Activated CD4-positive, CD25-positive, alpha-beta regulatory T cell (primary cell): Measurements from ENCODE around the gene DICER1.

Experiments used
- DNase-seq, 4 experiments: peaks; one replicate each; lab custom pipeline; 2025; lab: John Stamatoyannopoulos, UW

The DICER1 gene

DNA sequence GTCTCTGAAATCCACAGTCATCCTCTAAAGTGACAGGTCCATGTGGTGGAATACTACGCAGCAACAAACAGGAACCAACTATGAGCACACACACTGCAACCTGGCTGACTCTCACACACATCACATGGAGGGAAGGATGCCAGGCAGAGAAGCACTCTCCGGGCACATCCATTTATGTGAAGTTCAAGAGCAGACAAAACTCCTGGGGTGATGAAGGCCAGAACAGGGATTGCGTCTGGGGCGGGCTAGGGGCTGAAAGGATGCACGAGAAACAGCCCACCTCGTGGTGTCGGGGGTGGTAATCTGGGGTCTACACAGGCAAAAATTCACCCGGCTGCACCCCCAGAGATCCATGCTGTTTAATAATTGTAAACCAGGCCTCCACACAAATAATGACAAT is 100.2 kb downstream of the DICER1 start:
- DNase-seq: no peak

DNA sequence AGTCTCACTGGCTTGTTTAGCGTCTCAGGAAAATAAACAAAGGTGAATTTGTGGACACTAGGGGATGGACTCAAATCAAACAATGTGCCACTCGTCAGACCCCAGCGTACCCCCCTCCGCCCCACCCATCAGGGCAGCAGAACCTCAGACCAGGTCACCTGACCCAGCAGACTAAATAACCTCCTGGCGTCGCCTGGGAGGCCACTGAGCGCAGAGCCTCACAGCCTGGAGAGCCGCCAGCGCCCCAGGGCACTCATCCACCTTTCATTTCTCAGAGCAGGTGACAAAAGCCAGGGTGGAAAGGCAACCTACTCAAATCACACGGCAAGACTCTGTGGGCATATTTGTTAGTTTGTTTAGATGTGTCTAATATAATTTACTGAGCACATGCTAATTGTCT is 100.9 kb downstream of the DICER1 start:
- no peak for DNase-seq

DNA sequence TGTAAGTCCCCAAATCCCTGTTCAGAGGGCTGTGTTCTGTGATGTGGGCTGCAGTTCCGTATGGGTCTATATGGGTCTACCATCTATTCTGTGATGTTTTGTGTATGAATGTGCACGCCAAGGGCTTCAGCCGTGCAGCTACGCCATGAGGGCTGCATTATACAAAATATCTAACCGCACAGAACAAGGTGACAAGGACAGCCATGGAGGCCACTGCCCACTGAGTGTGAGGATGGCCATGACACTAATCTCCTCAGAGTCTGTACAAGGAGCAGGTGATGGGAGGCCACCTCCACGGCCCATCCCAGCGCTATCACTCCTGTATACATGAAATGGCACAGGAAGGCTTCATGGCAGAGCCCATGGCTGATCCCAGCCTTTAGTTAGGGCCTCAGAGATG is 102.0 kb downstream of the DICER1 start:
- no peak for DNase-seq

DNA sequence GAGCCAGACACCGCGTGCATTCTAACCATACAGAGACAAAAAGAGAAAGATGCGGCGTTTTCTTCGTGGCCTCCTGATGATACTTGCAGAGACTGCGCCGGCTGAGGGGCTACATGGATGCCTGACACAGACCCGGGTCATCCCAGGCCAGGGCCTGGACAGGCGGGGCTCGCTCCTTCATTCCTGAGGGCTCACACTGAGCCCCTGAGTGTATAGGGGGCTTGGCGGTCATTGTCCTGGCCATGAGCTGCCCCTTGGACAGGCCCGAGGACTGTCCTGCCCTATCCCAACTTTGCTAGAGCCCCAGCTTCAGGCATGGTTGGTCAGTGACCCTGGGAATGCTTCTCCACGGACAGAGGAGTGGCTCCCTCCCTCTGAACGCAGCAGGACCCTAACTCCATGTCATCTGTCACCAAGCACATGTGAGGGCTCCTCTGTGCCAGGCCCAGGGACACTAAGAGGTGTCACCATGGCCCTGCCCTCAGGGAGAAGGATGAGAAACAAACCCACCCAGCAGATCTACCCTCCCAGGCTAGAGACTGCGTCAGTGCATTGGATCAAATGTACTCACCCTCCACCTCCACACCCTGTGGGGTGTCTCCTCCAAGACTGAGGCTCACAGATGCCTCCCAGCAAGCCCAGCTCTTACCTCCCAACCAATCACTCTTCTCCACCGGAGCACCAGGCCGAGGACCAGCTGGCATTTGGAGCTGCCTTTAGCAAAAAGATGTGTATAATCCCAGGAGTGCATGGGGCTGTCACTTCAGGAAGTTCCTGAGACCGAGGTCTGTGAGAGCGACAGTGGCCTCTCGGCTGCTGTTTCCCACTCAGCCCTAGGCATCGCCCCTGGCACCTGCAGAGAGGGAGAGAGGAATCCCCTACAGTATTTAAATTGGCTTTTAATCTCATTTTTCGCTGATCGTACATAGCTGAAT is 102.7 kb downstream of the DICER1 start:
- no peak for DNase-seq

DNA sequence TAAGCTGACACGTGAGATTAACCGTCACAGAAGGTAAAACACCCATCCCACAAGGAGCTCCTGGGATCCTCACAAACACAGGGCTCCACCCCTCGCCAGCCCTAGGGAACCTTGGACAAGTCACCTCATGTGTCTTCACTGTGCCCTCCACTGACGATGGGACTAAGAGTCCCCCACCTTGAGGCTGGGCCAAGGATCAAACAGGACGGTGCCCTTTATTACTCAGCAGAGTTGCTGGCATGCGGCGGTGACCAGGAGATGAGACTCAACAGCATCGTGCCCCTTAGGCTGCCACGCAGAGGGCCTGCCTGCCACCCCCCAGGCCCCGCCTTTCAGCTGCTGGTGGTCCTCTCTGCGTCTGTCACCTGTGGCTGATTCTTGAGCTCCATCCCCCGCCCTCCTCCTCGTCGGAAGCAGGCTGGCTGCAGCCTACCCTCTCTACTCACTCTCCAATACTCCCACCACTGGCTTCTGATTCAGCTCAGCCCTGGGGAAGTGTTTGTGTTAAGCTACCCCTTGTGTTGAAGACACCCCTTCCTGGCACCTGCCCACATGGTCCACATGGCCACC is 105.2 kb downstream of the DICER1 start:
- no peak for DNase-seq

DNA sequence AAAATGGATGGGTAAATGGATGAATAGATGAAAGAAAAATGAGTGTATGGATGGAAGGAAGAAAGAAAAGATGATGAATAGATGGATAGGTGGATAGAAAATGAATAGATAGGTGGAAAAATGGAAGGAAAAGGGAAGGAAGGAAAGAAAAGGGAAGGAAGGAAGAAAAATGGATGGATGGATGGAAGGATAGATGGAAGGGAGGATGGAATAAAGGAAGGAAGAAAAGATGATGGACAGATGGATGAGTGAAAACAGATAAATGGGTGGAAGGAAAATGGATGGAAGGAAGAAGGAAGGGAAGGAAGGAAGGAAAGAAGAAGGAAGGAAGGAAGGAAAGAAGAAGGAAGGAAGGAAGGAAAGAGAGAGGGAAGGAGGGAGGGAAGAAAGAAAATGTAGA is 107.4 kb downstream of the DICER1 start:
- DNase-seq: no peak

DNA sequence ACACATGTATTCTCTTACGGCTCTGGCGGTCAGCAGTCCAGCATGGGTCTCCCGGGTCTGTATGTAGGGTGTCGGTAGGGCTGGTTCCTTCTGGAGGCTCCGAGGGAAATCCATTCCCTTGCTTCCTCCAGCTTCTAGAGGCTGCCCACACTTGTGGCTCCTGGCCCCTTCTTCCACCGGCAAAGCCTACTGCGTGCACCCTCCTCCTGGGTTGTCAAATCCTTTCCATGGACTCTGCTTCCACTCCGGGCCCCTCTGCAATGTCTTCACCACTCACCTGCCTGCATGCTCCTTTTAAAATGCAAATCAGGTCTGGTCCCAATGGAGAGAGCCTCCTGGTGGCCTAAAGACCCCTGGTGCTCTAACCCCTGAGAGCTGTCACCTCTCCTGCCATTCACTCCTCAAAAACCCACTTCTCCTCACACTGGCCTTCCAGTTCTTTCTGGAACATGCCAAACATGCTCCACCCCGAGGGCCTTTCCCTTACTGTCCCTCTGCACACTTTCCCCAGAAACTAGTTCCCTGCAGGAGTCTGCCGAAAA is 108.5 kb downstream of the DICER1 start:
- DNase-seq: no peak

DNA sequence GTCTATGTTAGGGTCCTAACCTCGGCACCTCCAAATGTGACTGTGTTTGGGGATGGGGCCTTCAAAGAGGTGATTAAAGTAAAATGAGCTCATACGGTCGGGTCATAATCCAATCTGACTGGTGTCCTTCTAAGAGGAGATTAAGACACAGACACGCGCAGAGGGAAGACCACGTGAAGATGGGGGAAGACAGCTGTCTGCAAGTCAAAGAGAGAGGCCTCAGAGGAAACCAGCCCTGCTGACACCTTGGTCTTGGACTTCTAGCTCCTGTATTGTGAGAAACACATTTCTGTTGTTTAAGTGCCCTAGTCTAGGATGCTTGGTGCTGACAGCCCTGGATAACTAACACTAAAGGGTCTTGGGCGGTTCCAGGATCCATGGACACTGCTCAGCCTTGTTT is 109.6 kb downstream of the DICER1 start:
- DNase-seq: no peak

DNA sequence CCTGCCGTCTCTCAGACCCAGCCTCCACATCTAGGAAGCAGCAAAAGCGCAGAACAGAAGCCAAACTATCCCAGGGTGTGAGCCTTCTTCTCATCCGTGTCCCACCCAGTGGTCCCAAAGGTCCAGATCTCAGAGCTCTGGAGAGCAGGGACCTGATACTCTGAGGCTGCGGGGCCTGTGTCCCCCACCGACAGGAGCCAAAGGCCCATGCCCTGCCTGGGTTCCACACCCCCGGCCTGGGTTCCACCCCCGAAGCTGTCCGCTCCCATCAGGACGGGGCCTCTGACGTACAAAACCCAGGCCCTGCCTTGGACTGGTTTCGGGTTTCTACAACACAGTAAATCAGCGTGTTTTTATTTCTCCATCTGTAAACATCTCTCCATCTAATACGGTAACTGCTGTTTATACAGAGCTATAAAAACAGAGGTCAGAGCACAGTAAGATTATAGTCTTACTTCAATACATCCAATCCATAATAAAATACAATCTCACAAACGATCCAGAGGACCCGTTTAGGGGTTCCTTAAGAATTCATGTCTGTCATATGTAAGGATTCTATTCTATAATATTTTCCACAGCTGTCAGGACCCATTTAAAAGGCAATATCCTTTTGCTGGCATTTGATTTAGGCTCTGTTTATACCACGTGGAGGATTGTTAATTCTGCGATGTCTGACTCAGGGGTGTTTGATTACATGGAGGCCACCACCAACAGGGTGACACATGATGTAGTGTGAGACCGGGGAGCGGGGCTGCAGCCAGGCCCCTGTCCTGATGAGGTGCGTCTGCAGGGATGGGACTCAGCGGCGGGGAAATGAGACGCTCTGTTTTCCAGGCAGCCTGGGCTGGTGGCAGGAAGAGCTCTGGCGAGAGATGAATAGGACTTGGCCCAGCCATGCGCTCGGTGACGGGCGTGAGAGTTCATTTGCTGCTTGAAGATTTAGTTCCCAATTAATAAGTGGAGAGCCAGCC is 110.3 kb downstream of the DICER1 start:
- no peak for DNase-seq

DNA sequence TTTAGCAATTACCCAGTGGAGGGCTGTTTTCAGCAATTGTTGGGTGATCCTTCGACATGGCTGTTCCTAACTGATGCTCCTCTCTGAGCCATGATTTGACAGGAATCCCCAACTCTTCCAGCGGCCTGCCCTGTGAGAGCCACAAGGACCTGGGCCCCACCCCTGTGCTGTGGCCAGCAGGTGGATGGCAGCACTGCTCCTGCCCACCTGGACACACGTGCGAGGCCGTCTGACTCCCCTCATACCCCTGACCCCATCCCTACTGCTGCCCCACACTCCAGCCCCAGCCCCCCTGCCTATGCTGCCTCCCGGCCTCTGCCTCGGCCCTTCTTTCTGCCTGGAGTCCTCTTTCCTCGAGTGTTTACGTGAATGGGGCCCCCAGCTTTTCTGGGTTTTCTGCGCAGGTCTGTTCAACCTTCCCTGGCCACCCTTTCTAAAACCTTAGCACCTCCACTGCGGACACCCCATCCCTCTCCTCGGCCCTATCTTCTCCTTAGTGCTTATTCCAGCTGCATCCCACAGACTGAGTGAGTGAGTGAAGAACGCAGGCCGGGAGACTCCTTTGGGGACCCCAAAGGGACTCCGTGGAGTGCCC is 111.4 kb downstream of the DICER1 start:
- no peak for DNase-seq

DNA sequence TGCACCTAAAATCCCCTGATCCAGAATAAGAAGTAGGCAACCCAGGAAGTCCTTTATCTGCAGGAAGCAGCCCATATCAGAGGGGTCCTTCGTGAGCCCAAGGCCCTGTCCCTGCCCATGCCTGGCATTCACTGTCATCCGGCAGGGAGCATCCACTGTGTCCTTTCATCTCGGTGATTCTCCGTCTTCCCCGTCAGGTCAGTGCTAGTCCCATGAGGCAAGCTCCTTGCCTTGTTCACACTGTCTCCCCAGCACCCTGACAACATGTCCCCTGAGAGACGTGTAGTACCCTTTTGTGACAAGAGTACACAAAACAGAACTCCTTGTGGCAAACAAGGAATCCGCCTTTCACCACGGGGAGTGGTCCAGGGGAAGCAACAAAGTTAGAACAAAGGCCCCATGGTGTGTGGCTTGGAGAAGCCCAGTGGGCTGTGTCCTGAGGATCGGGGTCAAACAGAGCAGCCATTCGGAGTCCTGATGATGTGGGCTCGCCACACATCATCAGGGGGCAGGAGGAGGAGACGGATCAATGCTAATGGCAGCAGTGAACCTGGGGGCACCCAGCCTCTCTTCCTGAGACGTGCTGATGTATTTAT is 112.1 kb downstream of the DICER1 start:
- no peak for DNase-seq

DNA sequence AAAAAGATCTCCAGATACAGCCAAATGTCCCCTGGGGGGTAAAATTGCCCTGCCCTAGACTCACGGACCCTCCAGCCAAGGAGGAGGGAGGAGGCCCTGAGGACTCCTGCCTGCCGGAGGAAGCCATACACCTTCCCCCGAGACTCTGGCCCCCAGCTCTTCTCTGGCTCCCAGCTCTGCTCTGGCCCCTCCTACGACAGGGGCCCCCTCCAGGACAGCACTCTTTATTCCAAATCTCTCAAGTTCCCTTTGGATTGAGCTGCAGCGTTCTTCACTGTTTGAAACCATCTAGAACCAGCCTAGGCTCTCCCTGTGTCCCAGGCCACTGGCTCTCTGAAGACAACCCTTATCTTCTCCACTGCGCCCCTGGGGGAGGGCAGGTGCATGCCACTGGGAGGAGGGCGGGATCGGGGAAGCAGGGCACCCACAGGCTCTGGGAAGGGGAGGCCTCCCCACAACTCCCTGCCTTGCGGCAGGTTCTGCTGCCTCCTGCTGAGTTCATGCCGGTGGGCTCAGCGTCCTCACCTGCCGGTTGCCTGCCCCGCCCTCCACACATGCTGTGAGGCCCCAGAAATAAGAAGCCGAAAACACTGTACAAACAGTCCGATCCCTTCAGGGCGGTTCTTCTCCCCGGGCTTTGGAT is 112.7 kb downstream of the DICER1 start:
- no peak for DNase-seq

DNA sequence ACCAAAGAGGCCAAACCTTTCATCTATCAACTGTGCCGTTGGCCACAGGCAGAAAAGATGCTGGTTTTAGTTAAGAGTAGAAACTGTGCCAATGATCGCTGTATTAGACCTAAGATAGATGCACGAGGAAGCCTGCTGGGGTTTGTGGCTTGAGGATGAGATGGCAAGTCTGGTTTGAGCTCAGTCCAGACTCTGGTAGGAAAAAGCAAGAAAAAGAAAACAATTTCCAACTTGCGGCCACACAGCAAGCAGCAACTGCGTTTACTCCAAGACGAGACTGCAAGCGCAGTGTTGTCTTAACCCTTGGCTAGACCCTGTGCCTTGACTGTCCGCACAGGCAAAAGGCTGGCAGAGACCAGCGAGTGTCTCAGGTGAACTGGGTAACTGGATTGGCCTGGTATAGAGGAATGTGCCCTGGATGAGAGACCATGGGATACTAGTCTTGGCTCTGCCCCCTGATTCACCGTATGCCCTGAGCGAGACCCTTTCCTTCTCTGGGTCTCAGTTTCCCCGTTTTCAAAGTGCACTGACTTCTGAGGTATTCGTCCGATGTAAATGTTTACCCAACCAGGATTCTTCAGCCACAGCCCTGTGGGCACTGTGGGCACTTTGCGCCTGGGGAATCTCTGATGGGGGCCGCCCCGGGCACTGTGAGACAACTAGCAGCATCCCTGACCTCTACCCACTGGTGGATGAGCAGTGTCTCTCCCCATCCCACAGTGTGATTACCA is 113.4 kb downstream of the DICER1 start:
- no peak for DNase-seq

DNA sequence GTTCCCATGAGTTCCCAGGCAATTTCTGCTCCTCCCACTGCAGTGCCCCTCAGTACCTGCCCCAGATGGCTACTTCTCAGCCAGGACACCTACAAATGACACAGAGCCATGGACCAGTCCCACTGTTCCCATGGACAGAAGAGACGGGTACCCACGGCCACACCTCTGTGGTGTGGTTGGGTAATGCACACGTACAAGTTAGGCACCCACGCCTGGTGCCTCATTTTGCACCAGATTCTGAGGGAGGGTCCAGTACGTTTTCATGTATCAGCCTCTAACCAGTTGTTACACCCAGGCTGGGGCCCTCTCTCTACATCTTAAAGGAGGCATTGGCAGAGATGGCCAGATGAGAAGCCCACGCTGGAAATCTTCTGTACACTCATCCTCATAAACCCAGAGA is 114.0 kb downstream of the DICER1 start:
- no peak for DNase-seq

DNA sequence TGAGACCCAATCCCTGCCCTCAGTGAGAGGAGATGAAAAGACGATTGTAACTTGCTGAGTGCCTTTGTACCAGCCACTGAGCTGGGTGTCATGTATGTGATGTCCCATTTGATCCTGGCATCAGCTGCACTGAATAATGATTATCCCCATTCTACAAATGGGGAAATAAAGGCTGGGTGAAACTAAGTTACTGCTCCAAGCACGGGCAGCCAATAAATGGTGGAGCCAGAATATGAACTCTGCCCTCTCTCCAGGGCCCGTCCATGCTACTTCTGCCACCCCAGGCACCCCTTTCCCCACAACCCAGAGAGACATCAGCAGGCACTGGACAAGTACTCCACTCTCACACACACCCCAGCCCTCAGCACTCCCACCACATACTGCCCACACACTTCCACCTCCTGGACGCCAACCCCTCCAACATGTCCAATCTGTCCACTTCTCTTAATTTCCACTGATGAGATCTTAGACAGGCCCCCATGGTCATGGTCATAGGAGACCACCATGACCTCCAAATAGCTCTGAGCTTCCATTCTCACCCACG is 115.8 kb downstream of the DICER1 start:
- no peak for DNase-seq

DNA sequence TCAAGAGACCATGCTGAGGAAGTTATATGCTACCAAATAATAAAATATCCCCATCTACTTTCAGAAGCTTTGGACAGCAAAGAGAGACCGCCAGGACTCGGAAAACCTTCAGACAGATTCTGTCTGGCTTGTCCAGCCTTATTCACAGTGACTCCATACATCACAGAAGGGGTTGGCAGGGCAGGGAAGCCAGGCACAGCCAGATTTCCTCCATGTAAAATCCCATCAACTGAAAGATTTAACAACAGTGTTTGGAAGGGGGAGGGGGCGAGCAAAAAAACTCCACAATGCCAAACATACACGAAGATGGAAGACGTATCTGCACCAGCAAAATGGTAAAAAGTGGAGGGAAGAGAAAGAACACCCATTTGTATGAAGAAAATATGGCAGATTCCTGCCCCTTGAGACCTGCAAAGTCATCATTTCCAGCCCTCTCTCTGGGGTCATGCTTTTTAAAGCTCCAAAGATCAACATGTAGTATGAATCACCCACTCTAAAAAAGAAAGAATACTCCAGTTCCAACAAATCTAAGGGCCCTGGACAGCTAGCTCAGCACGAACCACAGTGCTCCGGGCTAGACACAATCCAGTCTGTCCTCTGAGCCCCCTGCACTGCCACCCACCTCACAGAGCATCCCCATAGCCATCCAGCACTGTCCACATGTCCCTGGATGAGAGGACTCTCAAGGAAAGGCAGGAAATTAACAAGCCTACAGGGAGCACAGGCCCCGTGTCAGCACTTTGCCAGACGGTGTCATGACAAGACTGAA is 116.4 kb downstream of the DICER1 start:
- no peak for DNase-seq

DNA sequence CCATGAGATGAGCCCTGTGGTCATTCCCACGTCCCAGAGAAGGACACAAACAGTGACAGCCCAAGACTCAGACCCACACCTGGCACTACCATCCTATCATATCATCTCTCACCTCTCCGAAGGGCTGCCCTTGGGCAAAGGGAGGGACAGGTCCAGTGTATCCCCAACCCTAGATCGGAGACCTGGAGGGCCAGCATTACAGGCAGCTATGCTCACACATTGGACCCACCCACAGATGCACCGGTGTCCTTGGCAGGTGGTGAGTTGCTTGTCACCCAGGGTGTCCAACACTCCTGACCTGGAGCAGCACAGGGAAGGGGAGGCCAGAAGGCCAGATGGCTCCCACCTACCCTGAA is 117.4 kb downstream of the DICER1 start:
- DNase-seq: no peak

DNA sequence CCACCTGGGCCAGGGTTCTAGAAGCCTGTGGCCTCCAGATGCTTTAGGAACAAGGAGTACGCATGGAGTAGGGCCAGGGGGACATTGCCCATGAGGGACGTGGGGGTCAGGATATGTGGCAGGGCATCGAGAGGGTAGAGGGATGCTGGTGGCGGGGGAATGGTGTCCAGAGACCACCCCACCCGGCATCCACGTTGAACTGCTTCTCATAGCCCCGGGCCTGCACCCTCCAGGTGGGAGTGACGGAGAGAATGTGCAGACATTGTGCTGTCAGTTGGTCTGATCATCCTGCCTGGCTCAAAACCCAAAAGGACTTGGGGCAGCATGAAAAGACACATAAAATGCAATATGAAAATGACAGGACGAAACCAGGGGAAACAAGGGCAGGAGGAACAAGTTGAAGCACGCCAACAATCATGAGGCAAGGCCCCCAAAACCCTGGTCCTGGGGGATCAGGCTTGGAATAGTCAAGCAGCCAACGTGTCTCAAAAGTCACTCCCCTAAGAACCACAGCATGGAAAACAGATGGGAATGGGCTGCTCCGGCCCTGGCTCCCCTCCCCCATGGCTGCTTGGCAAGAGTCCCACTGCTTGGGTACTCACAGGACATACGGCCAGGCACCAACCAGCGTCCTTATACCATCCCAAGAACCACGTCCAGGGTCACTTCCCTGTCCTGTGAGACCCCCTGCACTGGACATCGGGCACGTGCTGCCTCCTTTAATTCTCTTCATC is 117.9 kb downstream of the DICER1 start:
- DNase-seq: no peak
